ENCODE results near the gene PCAT6. TPM values are rescaled to one million over a fixed set of nuclear protein-coding genes. Genes with fewer than 3 reads are reported as not detected.

The PCAT6 gene
- total RNA-seq, 2 donors from 2014 or later: not detected

DNA sequence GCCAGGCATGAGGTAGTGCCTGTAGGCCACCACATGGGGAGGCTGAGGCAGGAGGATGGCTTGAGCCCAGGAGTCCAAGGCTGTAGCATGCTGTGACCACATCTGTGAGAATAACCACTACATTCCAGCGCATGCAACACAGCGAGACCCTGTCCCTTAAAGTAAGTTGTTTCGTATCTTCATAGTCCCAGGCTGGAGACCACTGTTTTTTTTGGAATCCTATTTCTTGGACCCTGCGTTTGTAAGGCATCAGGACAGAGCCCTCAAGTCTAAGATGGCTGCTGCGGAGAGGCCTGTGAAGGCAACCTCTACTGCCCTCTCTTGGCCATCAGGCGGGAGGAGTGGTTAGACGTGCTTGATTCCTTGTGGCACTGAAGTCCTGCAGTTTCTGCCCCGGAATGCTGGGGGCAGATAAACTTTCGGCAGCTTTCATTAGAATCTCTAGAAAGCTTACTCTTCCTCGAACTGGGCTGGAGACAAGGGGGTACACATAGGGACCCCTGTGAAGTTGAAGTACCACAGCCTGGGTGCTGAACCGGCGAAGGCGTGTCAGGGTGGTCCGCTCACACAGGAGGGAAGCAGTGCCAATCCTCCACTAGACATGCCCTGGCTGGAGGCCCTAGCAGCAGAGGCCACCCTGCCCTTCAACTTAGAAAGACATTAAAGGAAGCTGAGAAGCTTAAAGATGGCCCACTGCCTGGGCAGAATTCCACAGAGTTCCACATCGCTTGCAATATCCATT is 41.6 kb downstream of the PCAT6 start:
- WGBS, 2 donors: 57 to 58% methylated on average over 14 to 15 of the region's 15 CpGs
- intact Hi-C loops (cut with DNase I): no loop called here
- Histone ChIP-seq H3K4me1 (no peaks in the 10 kb centered on the region), H3K36me3 (replicated peaks in 1 of 2; ENCODE audit: insufficient read depth in 1 of 2, low read depth in 2 of 2) (no peaks in the 10 kb centered on the region), H3K27me3 (no peaks in the 10 kb centered on the region), H3K9me3 (no peaks in the 10 kb centered on the region), H3K4me3 (no peak overlapping the region), H3K27ac (no peak overlapping the region)
- ATAC-seq (peak; percentile 35), DNase-seq (peak; percentile 33 to 51 (median 42))
- no peak for TF ChIP-seq POLR2A (IDR thresholded peaks at IDR 0.05)
- TF ChIP-seq, protein P1, sequence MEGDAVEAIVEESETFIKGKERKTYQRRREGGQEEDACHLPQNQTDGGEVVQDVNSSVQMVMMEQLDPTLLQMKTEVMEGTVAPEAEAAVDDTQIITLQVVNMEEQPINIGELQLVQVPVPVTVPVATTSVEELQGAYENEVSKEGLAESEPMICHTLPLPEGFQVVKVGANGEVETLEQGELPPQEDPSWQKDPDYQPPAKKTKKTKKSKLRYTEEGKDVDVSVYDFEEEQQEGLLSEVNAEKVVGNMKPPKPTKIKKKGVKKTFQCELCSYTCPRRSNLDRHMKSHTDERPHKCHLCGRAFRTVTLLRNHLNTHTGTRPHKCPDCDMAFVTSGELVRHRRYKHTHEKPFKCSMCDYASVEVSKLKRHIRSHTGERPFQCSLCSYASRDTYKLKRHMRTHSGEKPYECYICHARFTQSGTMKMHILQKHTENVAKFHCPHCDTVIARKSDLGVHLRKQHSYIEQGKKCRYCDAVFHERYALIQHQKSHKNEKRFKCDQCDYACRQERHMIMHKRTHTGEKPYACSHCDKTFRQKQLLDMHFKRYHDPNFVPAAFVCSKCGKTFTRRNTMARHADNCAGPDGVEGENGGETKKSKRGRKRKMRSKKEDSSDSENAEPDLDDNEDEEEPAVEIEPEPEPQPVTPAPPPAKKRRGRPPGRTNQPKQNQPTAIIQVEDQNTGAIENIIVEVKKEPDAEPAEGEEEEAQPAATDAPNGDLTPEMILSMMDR (IDR thresholded peaks at IDR 0.05): peak in 5 of 7 experiments; percentile 14 to 44 (median 34)

- 85 to 91% methylated on average over 8 of the region's 8 CpGs for WGBS, 2 donors
- Histone ChIP-seq H3K36me3 (replicated peaks in 1 of 2; ENCODE audit: insufficient read depth in 1 of 2, low read depth in 2 of 2) (no peaks in the 10 kb centered on the region), H3K4me1 (no peaks in the 10 kb centered on the region), H3K27ac (no peak overlapping the region), H3K27me3 (no peaks in the 10 kb centered on the region), H3K9me3 (no peaks in the 10 kb centered on the region), H3K4me3 (no peak overlapping the region)
- TF ChIP-seq POLR2A (IDR thresholded peaks at IDR 0.05): no peak
- TF ChIP-seq, protein P1 (IDR thresholded peaks at IDR 0.05): no peak
- DNase-seq (no peak), ATAC-seq (no peak)
- intact Hi-C loops (cut with DNase I): no loop called here
These were observed 44.0 kb downstream of the PCAT6 start for GRCh38 chr1:202854787-202855186.

- Histone ChIP-seq H3K4me3 (no peak overlapping the region), H3K27me3 (no peaks in the 10 kb centered on the region), H3K9me3 (no peaks in the 10 kb centered on the region), H3K27ac (no peak overlapping the region), H3K36me3 (replicated peaks in 1 of 2; ENCODE audit: insufficient read depth in 1 of 2, low read depth in 2 of 2) (no peaks in the 10 kb centered on the region), H3K4me1 (peaks cover 7% of the 10 kb centered on the region)
- no peak for ATAC-seq
- WGBS, 2 donors: 86 to 93% methylated on average over 2 of the region's 2 CpGs
- TF ChIP-seq POLR2A (IDR thresholded peaks at IDR 0.05): no peak
- TF ChIP-seq, protein P1 (IDR thresholded peaks at IDR 0.05): no peak
- no peak for DNase-seq
- intact Hi-C loops (cut with DNase I): no loop called here
These were observed 45.3 kb downstream of the PCAT6 start for GRCh38 chr1:202856014-202856413.

DNA sequence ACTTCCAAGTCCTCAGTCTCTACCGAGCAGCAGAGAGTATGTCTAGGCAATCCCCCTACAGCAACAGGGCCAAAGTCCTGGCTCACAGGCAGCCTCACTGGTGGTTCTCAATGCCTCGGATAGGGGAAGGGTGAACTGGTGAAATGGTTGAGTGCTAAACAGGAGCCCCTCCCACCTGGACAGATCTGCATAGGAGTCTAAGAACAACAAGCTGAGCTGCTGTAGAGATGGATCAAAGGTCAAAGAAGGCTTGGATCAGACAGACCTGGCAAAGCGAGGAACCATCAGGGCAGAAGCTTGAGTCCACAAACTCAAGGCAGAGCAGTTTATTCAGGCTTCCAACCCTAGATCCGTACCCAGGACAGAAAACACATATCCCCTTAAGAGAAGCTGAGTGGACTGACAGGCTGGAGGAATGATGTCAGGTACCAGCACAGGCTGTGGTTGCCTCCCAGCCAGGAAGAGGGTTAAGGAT is 46.4 kb downstream of the PCAT6 start:
- Histone ChIP-seq H3K27ac (no peak overlapping the region), H3K36me3 (replicated peaks in 1 of 2; ENCODE audit: insufficient read depth in 1 of 2, low read depth in 2 of 2) (no peaks in the 10 kb centered on the region), H3K27me3 (no peaks in the 10 kb centered on the region), H3K9me3 (no peaks in the 10 kb centered on the region), H3K4me3 (no peak overlapping the region), H3K4me1 (peaks cover 15% of the 10 kb centered on the region)
- intact Hi-C loops (cut with DNase I): no loop called here
- DNase-seq (no peak), ATAC-seq (no peak)
- WGBS, 2 donors: 51 to 60% methylated on average over 4 of the region's 4 CpGs
- no peak for TF ChIP-seq POLR2A (IDR thresholded peaks at IDR 0.05)
- TF ChIP-seq, protein P1 (IDR thresholded peaks at IDR 0.05): no peak

GRCh38 chr1:202858331-202858730 is 47.6 kb downstream of the PCAT6 start:
- 62 to 76% methylated on average over 6 of the region's 6 CpGs for WGBS, 2 donors
- DNase-seq: peak; percentile 19 to 66 (median 34)
- Histone ChIP-seq H3K27me3 (no peaks in the 10 kb centered on the region), H3K36me3 (replicated peaks in 1 of 2; ENCODE audit: insufficient read depth in 1 of 2, low read depth in 2 of 2) (no peaks in the 10 kb centered on the region), H3K27ac (peak overlapping the region in 1 of 4 donors; percentile 44), H3K4me1 (peaks cover 15% of the 10 kb centered on the region), H3K4me3 (no peak overlapping the region), H3K9me3 (no peaks in the 10 kb centered on the region)
- TF ChIP-seq, protein P1 (IDR thresholded peaks at IDR 0.05): no peak
- TF ChIP-seq POLR2A (IDR thresholded peaks at IDR 0.05): no peak
- intact Hi-C loops (cut with DNase I): no loop called here
- ATAC-seq: peak; percentile 17

Measured in body of pancreas (tissue), 4 donors.